Keratinocyte (primary cell): ENCODE data around the gene CREB3L1. TPM values are rescaled to one million over a fixed set of nuclear protein-coding genes. Genes with fewer than 3 reads are reported as not detected.

Experiments used
- DNase-seq: peaks from one replicate; pipeline ENCODE4 v3.0.0-alpha.2; 2011; ENCODE audit warnings: low read depth, missing footprints, low spot score
- FAIRE-seq: peaks from 2 replicates; lab custom pipeline; 2011; peaks lifted over from hg19 to GRCh38; lab: Jason Lieb, UNC
- H2AFZ ChIP-seq: 2 replicates; pipeline ENCODE4 v1.6.0; 2012; ENCODE audit warnings: low read length, control low read depth, inconsistent platforms; ENCODE audit not compliant: control insufficient read depth
- H3K27ac ChIP-seq: 2 replicates; pipeline ENCODE4 v1.5.1; 2011; ENCODE audit warnings: low read length; ENCODE audit not compliant: control insufficient read depth, insufficient read depth
- H3K27me3 ChIP-seq: 3 replicates; pipeline ENCODE4 v1.6.0; 2011; ENCODE audit warnings: low read length; ENCODE audit not compliant: control insufficient read depth, insufficient read depth; ENCODE audit errors: extremely low read depth
- H3K36me3 ChIP-seq, 2 experiments: 2 replicates in 1 of 2; 3 replicates in 1 of 2; pipeline ENCODE4 v1.5.1; 2011; ENCODE audit warnings: low read length in 2 of 2, mild to moderate bottlenecking in 1 of 2; ENCODE audit not compliant: control insufficient read depth in 2 of 2, insufficient read depth in 2 of 2; ENCODE audit errors: extremely low read depth in 1 of 2
- H3K4me1 ChIP-seq: 3 replicates; pipeline ENCODE4 v1.5.1; 2011; ENCODE audit warnings: low read length; ENCODE audit not compliant: control insufficient read depth, insufficient read depth; ENCODE audit errors: extremely low read depth
- H3K4me2 ChIP-seq: 3 replicates; pipeline ENCODE4 v1.6.0; 2011; ENCODE audit warnings: low read depth, low read length; ENCODE audit not compliant: control insufficient read depth, insufficient read depth; ENCODE audit errors: extremely low read depth
- H3K4me3 ChIP-seq, 3 experiments: fragments of 200-600 bp in 1 of 3; sonication (generic) in 1 of 3; 2 replicates in 2 of 3; 3 replicates in 1 of 3; pipeline ENCODE4 v1.5.1; 2011 to 2016; ENCODE audit warnings: low read length in 3 of 3, mild to moderate bottlenecking in 3 of 3, control low read depth in 2 of 3, inconsistent platforms in 1 of 3, low read depth in 1 of 3, mixed read lengths in 1 of 3, mixed run types in 1 of 3, moderate library complexity in 1 of 3; ENCODE audit not compliant: control insufficient read depth in 2 of 3, insufficient read depth in 2 of 3; ENCODE audit errors: extremely low read depth in 1 of 3
- H3K79me2 ChIP-seq: 2 replicates; pipeline ENCODE4 v1.6.0; 2012; ENCODE audit warnings: low read length; ENCODE audit not compliant: control insufficient read depth, insufficient read depth
- H3K9ac ChIP-seq: 3 replicates; pipeline ENCODE4 v1.6.0; 2011; ENCODE audit warnings: low read length; ENCODE audit not compliant: control insufficient read depth, insufficient read depth; ENCODE audit errors: extremely low read depth
- H3K9me1 ChIP-seq: 3 replicates; pipeline ENCODE4 v1.6.0; 2011; ENCODE audit warnings: low read length; ENCODE audit not compliant: control insufficient read depth, insufficient read depth; ENCODE audit errors: extremely low read depth
- H3K9me3 ChIP-seq: 2 replicates; pipeline ENCODE4 v1.5.1; 2012; ENCODE audit warnings: low read depth, low read length; ENCODE audit not compliant: control insufficient read depth
- H4K20me1 ChIP-seq: 3 replicates; pipeline ENCODE4 v1.6.0; 2011; ENCODE audit warnings: low read length; ENCODE audit not compliant: control insufficient read depth, insufficient read depth; ENCODE audit errors: extremely low read depth
- CTCF ChIP-seq, 3 experiments: IDR thresholded peaks in 1 of 3; conservative IDR thresholded peaks in 1 of 3; optimal IDR thresholded peaks in 1 of 3; 2 replicates in 2 of 3; 3 replicates in 1 of 3; pipeline versions ENCODE3 to v1.5.1; 2011; ENCODE audit warnings: low read length in 3 of 3, mild to moderate bottlenecking in 3 of 3, moderate library complexity in 2 of 3, control low read depth in 1 of 3, inconsistent platforms in 1 of 3; ENCODE audit not compliant: insufficient read depth in 2 of 3; ENCODE audit errors: extremely low read depth in 1 of 3
- EZH2 ChIP-seq: IDR thresholded peaks from one replicate; pipeline ENCODE4 v1.6.1; 2012; ENCODE audit warnings: inconsistent platforms, mild to moderate bottlenecking, low read length, moderate library complexity
- dilution Hi-C: fragments of 300-500 bp; cut with MboI; formaldehyde crosslinking; loops from one replicate; pipeline ENCODE4 v1.7.0; 2020; ENCODE audit warnings: low sequenced_read_pairs; ENCODE audit not compliant: extremely low pct_ligation_motif_present
- polyA plus RNA-seq, 5 experiments: library from polyadenylated mRNA; depleted of rRNA in 3 of 5; stranded (reverse) in 3 of 5; stranded (forward) in 1 of 5; unstranded in 1 of 5; fragments of >200 nt; gene quantifications; 1 replicate in 1 of 5; 2 replicates in 3 of 5; 3 replicates in 1 of 5; pipeline versions ENCODE4 v1.2.1 to v1.2.3, GENCODE V29; 2011 to 2012; ENCODE audit warnings: missing spikeins in 2 of 5, low read depth in 1 of 5, low replicate concordance in 1 of 5

CREB3L1 gene
- polyA plus RNA-seq, 1 donor (not counting 4 experiments of a cell fraction or from before 2014, with no cell fraction given): not detected

GRCh38 chr11:46242952-46243795, 34.3 kb upstream of the CREB3L1 start:
- Histone ChIP-seq H3K27ac (peak overlapping the region; percentile 99), H3K79me2 (no peaks in the 10 kb centered on the region), H3K9me3 (no peaks in the 10 kb centered on the region), H3K36me3 (no peaks in the 10 kb centered on the region), H3K4me2 (peak overlapping the region; percentile 100), H3K4me3 (peak overlapping the region; percentile 40 to 89 (median 75)), H4K20me1 (no peaks in the 10 kb centered on the region), H3K9ac (peak overlapping the region; percentile 96), H3K27me3 (no peaks in the 10 kb centered on the region), H3K9me1 (no peaks in the 10 kb centered on the region), H3K4me1 (peaks cover 55% of the 10 kb centered on the region), H2AFZ (peak overlapping the region; percentile 95)
- TF ChIP-seq EZH2 (no peak), CTCF (optimal IDR thresholded peaks at IDR 0.05 in 1 of 3, IDR thresholded peaks at IDR 0.05 in 1 of 3, conservative IDR thresholded peaks at IDR 0.05 in 1 of 3; ENCODE audit: extremely low read depth in 1 of 3, insufficient read depth in 2 of 3, low read length in 3 of 3) (no peak)
- DNase-seq (peak; percentile 87), FAIRE-seq (no peak)
- dilution Hi-C loops: no loop called here

- DNase-seq (no peak), FAIRE-seq (no peak)
- Histone ChIP-seq H3K27ac (peak overlapping the region; percentile 99), H2AFZ (peak overlapping the region; percentile 94), H3K9ac (peak overlapping the region; percentile 96), H3K9me1 (no peaks in the 10 kb centered on the region), H3K4me3 (peak overlapping the region; percentile 40 to 79 (median 75)), H3K4me2 (peak overlapping the region; percentile 100), H3K9me3 (no peaks in the 10 kb centered on the region), H3K4me1 (peaks cover 56% of the 10 kb centered on the region), H3K27me3 (no peaks in the 10 kb centered on the region), H3K36me3 (no peaks in the 10 kb centered on the region), H3K79me2 (no peaks in the 10 kb centered on the region), H4K20me1 (no peaks in the 10 kb centered on the region)
- dilution Hi-C loops: no loop called here
- TF ChIP-seq EZH2: no peak
- no peak for TF ChIP-seq CTCF (optimal IDR thresholded peaks at IDR 0.05 in 1 of 3, IDR thresholded peaks at IDR 0.05 in 1 of 3, conservative IDR thresholded peaks at IDR 0.05 in 1 of 3; ENCODE audit: extremely low read depth in 1 of 3, insufficient read depth in 2 of 3, low read length in 3 of 3)
Measured at GRCh38 chr11:46243796-46244109, 33.7 kb upstream of the CREB3L1 start.
